WTC11 (cell line): ENCODE measurements around the gene ASB2. TPM values are rescaled to one million over a fixed set of nuclear protein-coding genes. Genes with fewer than 3 reads are reported as not detected.

Experiments
- ATAC-seq: fragments of 200-7000 bp; cut with Tn5 transposase; 2 replicates; pipeline ENCODE4 v1.10.0; 2021; ENCODE audit warnings: mild to moderate bottlenecking, moderate library complexity
- CTCF ChIA-PET: fragments of 300-600 bp; sonication (Branson Sonifier 250); formaldehyde crosslinking; loops from one replicate; lab custom pipeline; 2021; ENCODE audit warnings: antibody characterized with exemption; lab: Charles Lee
- POLR2A ChIA-PET: fragments of 350-600 bp; sonication (Branson Sonifier 250); formaldehyde crosslinking; loops from one replicate; lab custom pipeline; 2021; ENCODE audit warnings: antibody characterized with exemption; lab: Charles Lee
- DNase-seq: peaks from one replicate; pipeline ENCODE4 v3.0.0; 2021; ENCODE audit warnings: low spot score
- H3K27ac Mint-ChIP-seq: 2 replicates; pipeline ENCODE4 v1.8.0; 2021; ENCODE audit warnings: mixed read lengths
- H3K27me3 Mint-ChIP-seq: 2 replicates; pipeline ENCODE4 v1.8.0; 2021; ENCODE audit warnings: low read depth, mild to moderate bottlenecking, moderate library complexity, mixed read lengths
- H3K36me3 Mint-ChIP-seq: 2 replicates; pipeline ENCODE4 v1.8.0; 2021; ENCODE audit warnings: mixed read lengths
- H3K4me1 Mint-ChIP-seq: 2 replicates; pipeline ENCODE4 v1.8.0; 2022; ENCODE audit warnings: mixed read lengths
- H3K4me3 Mint-ChIP-seq: 2 replicates; pipeline ENCODE4 v1.8.0; 2021; ENCODE audit warnings: mild to moderate bottlenecking, moderate library complexity, mixed read lengths
- H3K9me3 Mint-ChIP-seq: 2 replicates; pipeline ENCODE4 v1.8.0; 2021; ENCODE audit warnings: mixed read lengths
- ATF1 ChIP-seq: sonication (generic); formaldehyde crosslinking; IDR thresholded peaks from 2 replicates; pipeline ENCODE4 v1.8.1; 2023; ENCODE audit warnings: mild to moderate bottlenecking, moderate library complexity, missing genetic modification reagents
- ATF6 ChIP-seq: sonication (generic); formaldehyde crosslinking; IDR thresholded peaks from 2 replicates; pipeline ENCODE4 v1.8.1; 2023; ENCODE audit warnings: mild to moderate bottlenecking, missing genetic modification reagents
- CREM ChIP-seq: sonication (generic); formaldehyde crosslinking; IDR thresholded peaks from 2 replicates; pipeline ENCODE4 v1.8.1; 2022; ENCODE audit warnings: mild to moderate bottlenecking, missing genetic modification reagents, moderate library complexity
- E2F1 ChIP-seq: sonication (generic); formaldehyde crosslinking; IDR thresholded peaks from 2 replicates; pipeline ENCODE4 v1.8.0; 2022; ENCODE audit warnings: mild to moderate bottlenecking, missing genetic modification reagents
- ELF4 ChIP-seq: sonication (generic); formaldehyde crosslinking; IDR thresholded peaks from 2 replicates; pipeline ENCODE4 v1.8.1; 2022; ENCODE audit warnings: low read depth, mild to moderate bottlenecking, moderate library complexity, missing genetic modification reagents
- ERG ChIP-seq: fragments of 250-450 bp; sonication (Bioruptor Pico); IDR thresholded peaks from 2 replicates; pipeline ENCODE4 v1.8.0; 2021; ENCODE audit warnings: mild to moderate bottlenecking
- FOXP4 ChIP-seq: sonication (generic); formaldehyde crosslinking; IDR thresholded peaks from 2 replicates; pipeline ENCODE4 v1.8.0; 2022; ENCODE audit warnings: mild to moderate bottlenecking, missing genetic modification reagents
- GTF2I ChIP-seq: fragments of 250-450 bp; sonication (Bioruptor Pico); conservative IDR thresholded peaks from 2 replicates; pipeline ENCODE4 v1.4.0; 2021; ENCODE audit warnings: mild to moderate bottlenecking
- NFATC4 ChIP-seq: fragments of 250-450 bp; sonication (Bioruptor Pico); IDR thresholded peaks from 2 replicates; pipeline ENCODE4 v1.9.0; 2021; ENCODE audit warnings: mild to moderate bottlenecking
- NR1H2 ChIP-seq: sonication (generic); formaldehyde crosslinking; IDR thresholded peaks from 2 replicates; pipeline ENCODE4 v1.9.0; 2021; ENCODE audit warnings: mild to moderate bottlenecking, moderate library complexity, missing genetic modification reagents
- PRRX2 ChIP-seq: fragments of 250-450 bp; sonication (Bioruptor Pico); IDR thresholded peaks from 2 replicates; pipeline ENCODE4 v1.8.0; 2021; ENCODE audit warnings: mild to moderate bottlenecking
- RELA ChIP-seq: sonication (generic); formaldehyde crosslinking; IDR thresholded peaks from 2 replicates; pipeline ENCODE4 v1.8.1; 2022; ENCODE audit warnings: missing genetic modification reagents, mild to moderate bottlenecking, borderline replicate concordance
- SMAD4 ChIP-seq: sonication (generic); formaldehyde crosslinking; IDR thresholded peaks from 2 replicates; pipeline ENCODE4 v1.8.0; 2022; ENCODE audit warnings: mild to moderate bottlenecking, missing genetic modification reagents
- SP1 ChIP-seq: sonication (generic); formaldehyde crosslinking; conservative IDR thresholded peaks from 2 replicates; pipeline ENCODE4 v1.8.1; 2022; ENCODE audit warnings: missing genetic modification reagents
- USF1 ChIP-seq: sonication (generic); formaldehyde crosslinking; IDR thresholded peaks from 2 replicates; pipeline ENCODE4 v1.8.0; 2022; ENCODE audit warnings: mild to moderate bottlenecking, missing genetic modification reagents
- ZMAT4 ChIP-seq: fragments of 250-450 bp; sonication (Bioruptor Pico); IDR thresholded peaks from 2 replicates; pipeline ENCODE4 v1.9.0; 2021; ENCODE audit warnings: mild to moderate bottlenecking
- ZNF138 ChIP-seq: sonication (generic); formaldehyde crosslinking; conservative IDR thresholded peaks from 2 replicates; pipeline ENCODE4 v1.8.1; 2022; ENCODE audit warnings: mild to moderate bottlenecking, moderate library complexity, missing genetic modification reagents
- ZNF232 ChIP-seq: sonication (generic); formaldehyde crosslinking; IDR thresholded peaks from 2 replicates; pipeline ENCODE4 v1.8.0; 2022; ENCODE audit warnings: mild to moderate bottlenecking, missing genetic modification reagents
- ZNF263 ChIP-seq: sonication (generic); formaldehyde crosslinking; IDR thresholded peaks from 2 replicates; pipeline ENCODE4 v1.8.1; 2022; ENCODE audit warnings: low read depth, mild to moderate bottlenecking, moderate library complexity, missing genetic modification reagents
- ZNF425 ChIP-seq: fragments of 250-450 bp; sonication (Bioruptor Pico); conservative IDR thresholded peaks from 2 replicates; pipeline ENCODE4 v1.9.0; 2021; ENCODE audit warnings: mild to moderate bottlenecking
- total RNA-seq: library from RNA; stranded (reverse); gene quantifications from 3 replicates; pipeline ENCODE4 v1.2.3, GENCODE V29; 2021

Gene ASB2
- total RNA-seq, 1 experiment from 2014 or later = 0.37 TPM

- no peak for TF ChIP-seq ERG (CRISPR knock-in tag)
- TF ChIP-seq FOXP4 (CRISPR knock-in tag) = no peak
- no peak for TF ChIP-seq CREM (CRISPR knock-in tag)
- no peak for TF ChIP-seq E2F1
- no peak for TF ChIP-seq ATF1 (CRISPR knock-in tag)
- TF ChIP-seq SP1 = no peak
- TF ChIP-seq ZNF263 (CRISPR knock-in tag) = no peak
- TF ChIP-seq ZNF425 = no peak
- TF ChIP-seq ELF4 (CRISPR knock-in tag) = no peak
Observed at GRCh38 chr14:93911975-93912615, 64.3 kb downstream of the ASB2 start (continued).

GRCh38 chr14:93909429-93910128 lies 66.8 kb downstream of the ASB2 start:
- no peaks in the 10 kb centered on the region; the same call in 1 of the 2 replicates for H3K27me3 Mint-ChIP-seq
- no peak overlapping the region for H3K4me3 Mint-ChIP-seq
- no peak for DNase-seq
- TF ChIP-seq GTF2I (CRISPR knock-in tag) (no peak), NFATC4 (CRISPR knock-in tag) (no peak), SMAD4 (no peak), RELA (CRISPR knock-in tag) (no peak), PRRX2 (CRISPR knock-in tag) (no peak), ZNF232 (CRISPR knock-in tag) (no peak), E2F1 (no peak), ATF6 (CRISPR knock-in tag) (no peak), USF1 (CRISPR knock-in tag) (no peak), ZMAT4 (CRISPR knock-in tag) (no peak), ZNF138 (no peak), SP1 (no peak), NR1H2 (CRISPR knock-in tag) (no peak)
- H3K36me3 Mint-ChIP-seq = no peaks in the 10 kb centered on the region
- peaks cover 16% of the 10 kb centered on the region for H3K4me1 Mint-ChIP-seq
- POLR2A ChIA-PET = no interaction called here
- H3K27ac Mint-ChIP-seq = no peak overlapping the region
- no peak for ATAC-seq
- no peaks in the 10 kb centered on the region for H3K9me3 Mint-ChIP-seq
- CTCF ChIA-PET = interaction anchor here (1.0 kb wide), 1 partner anchor 255 kb away, joined by 3 read pairs; no protein-coding TSS in a partner anchor
